ENCODE data around the gene TICAM1. TPM values are rescaled to one million over a fixed set of nuclear protein-coding genes. Genes with fewer than 3 reads are reported as not detected.
"Not testable (repeated sequence)": the region's sequence is repeated elsewhere in the genome, so short reads cannot be mapped to it uniquely, and the experiment has no call there.

TICAM1 gene
- total and polyA plus RNA-seq, 2 experiments from 2014 or later: 0.32 to 0.38 TPM

GRCh38 chr19:4856468-4856867 is 25.0 kb upstream of the TICAM1 start:
- not testable (repeated sequence) for H3F3A ChIP-seq (replicated peaks; ENCODE audit: low read depth); H3K27me3 Mint-ChIP-seq (ENCODE audit: insufficient read depth, low read depth, poor library complexity); H2AFZ ChIP-seq; H3K4me1 Mint-ChIP-seq; H4K20me1 ChIP-seq (replicated peaks; ENCODE audit: insufficient read depth); DNase-seq (ENCODE audit: low spot score); H3K9me2 ChIP-seq (ENCODE audit: insufficient read depth); H3K79me2 ChIP-seq (replicated peaks; ENCODE audit: insufficient read depth); ATAC-seq; H3K27ac ChIP-seq (ENCODE audit: low read depth); H3K4me3 Mint-ChIP-seq; H3K27me3 ChIP-seq (ENCODE audit: insufficient read depth); H3K9me3 Mint-ChIP-seq; H3K4me2 ChIP-seq; H3K27ac Mint-ChIP-seq; H3K4me3 ChIP-seq; H3K4me1 ChIP-seq (ENCODE audit: insufficient read depth)
- H3K36me3 Mint-ChIP-seq (ENCODE audit: low read depth): peaks cover 22% of the 10 kb centered on the region; the same call in 2 of the 3 replicates
- peaks cover 11% of the 10 kb centered on the region; the same call in 1 of the 2 replicates for H3K36me3 ChIP-seq (ENCODE audit: insufficient read depth)

GRCh38 chr19:4853506-4853905 is 22.0 kb upstream of the TICAM1 start:
- not testable (repeated sequence) for H2AFZ ChIP-seq; H3K27ac Mint-ChIP-seq; H3K9me3 Mint-ChIP-seq; H3K79me2 ChIP-seq (replicated peaks; ENCODE audit: insufficient read depth); H3K9me2 ChIP-seq (ENCODE audit: insufficient read depth); DNase-seq (ENCODE audit: low spot score); H3K4me2 ChIP-seq; ATAC-seq; H3K4me3 ChIP-seq; H4K20me1 ChIP-seq (replicated peaks; ENCODE audit: insufficient read depth); H3K27me3 Mint-ChIP-seq (ENCODE audit: insufficient read depth, low read depth, poor library complexity); H3K4me1 ChIP-seq (ENCODE audit: insufficient read depth); H3K27me3 ChIP-seq (ENCODE audit: insufficient read depth); H3K4me1 Mint-ChIP-seq; H3K27ac ChIP-seq (ENCODE audit: low read depth); H3F3A ChIP-seq (replicated peaks; ENCODE audit: low read depth); H3K36me3 ChIP-seq (ENCODE audit: insufficient read depth); H3K4me3 Mint-ChIP-seq
- peaks cover 24% of the 10 kb centered on the region; the same call in 2 of the 3 replicates for H3K36me3 Mint-ChIP-seq (ENCODE audit: low read depth)

DNA sequence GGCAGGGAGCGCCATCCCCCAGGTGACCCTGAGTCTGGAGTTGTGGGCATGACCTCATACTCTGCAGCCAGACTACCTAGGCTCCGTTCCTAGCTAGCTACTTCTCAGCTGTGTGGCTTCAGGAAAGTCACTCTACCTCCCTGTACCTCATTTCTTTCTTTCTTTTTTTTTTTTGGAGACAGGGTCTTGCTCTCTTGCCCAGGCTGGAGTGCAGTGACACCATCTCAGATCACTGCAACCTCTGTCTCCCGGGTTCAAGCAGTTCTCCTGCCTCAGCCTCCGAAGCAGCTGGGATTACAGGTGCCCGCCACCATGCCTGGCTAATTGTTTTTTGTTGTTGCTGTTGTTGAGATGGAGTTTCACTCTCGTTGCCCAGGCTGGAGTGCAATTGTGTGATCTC is 21.0 kb upstream of the TICAM1 start:
- no peaks in the 10 kb centered on the region for H3K79me2 ChIP-seq (replicated peaks; ENCODE audit: insufficient read depth)
- no peaks in the 10 kb centered on the region for H3F3A ChIP-seq (replicated peaks; ENCODE audit: low read depth)
- Mint-ChIP-seq H3K27me3 (ENCODE audit: insufficient read depth, low read depth, poor library complexity) (peaks cover 8% of the 10 kb centered on the region), H3K9me3 (no peaks in the 10 kb centered on the region), H3K36me3 (ENCODE audit: low read depth) (peaks cover 30% of the 10 kb centered on the region; the same call in 2 of the 3 replicates), H3K27ac (no peak overlapping the region), H3K4me1 (no peaks in the 10 kb centered on the region), H3K4me3 (no peak overlapping the region)
- no peaks in the 10 kb centered on the region; the same call in 1 of the 2 replicates for H4K20me1 ChIP-seq (replicated peaks; ENCODE audit: insufficient read depth)
- no peak overlapping the region for H2AFZ ChIP-seq
- H3K4me3 ChIP-seq: no peak overlapping the region
- no peaks in the 10 kb centered on the region for H3K9me2 ChIP-seq (ENCODE audit: insufficient read depth)
- H3K27ac ChIP-seq (ENCODE audit: low read depth): no peak overlapping the region
- DNase-seq (ENCODE audit: low spot score) (no peak), ATAC-seq (no peak)
- no peaks in the 10 kb centered on the region; the same call in 1 of the 2 replicates for H3K36me3 ChIP-seq (ENCODE audit: insufficient read depth)
- H3K27me3 ChIP-seq (ENCODE audit: insufficient read depth): no peaks in the 10 kb centered on the region
- no peaks in the 10 kb centered on the region for H3K4me1 ChIP-seq (ENCODE audit: insufficient read depth)
- H3K4me2 ChIP-seq: no peak overlapping the region
- TF ChIP-seq ZNF114 (CRISPR knock-in tag; IDR thresholded peaks at IDR 0.05) (no peak), POLR2AphosphoS5 (IDR thresholded peaks at IDR 0.05; ENCODE audit: low read depth) (no peak), ZNF331 (CRISPR knock-in tag; IDR thresholded peaks at IDR 0.05; ENCODE audit: low read depth) (no peak), STAT1 (IDR thresholded peaks at IDR 0.05; ENCODE audit: unreplicated experiment) (no peak), CREB1 (CRISPR knock-in tag; IDR thresholded peaks at IDR 0.05; ENCODE audit: low read depth) (no peak), EZH2 (IDR thresholded peaks at IDR 0.05; ENCODE audit: low read depth, unreplicated experiment) (no peak), EZH2phosphoT487 (IDR thresholded peaks at IDR 0.05; ENCODE audit: unreplicated experiment) (no peak), NANOG (IDR thresholded peaks at IDR 0.05; ENCODE audit: borderline replicate concordance) (no peak), REST (IDR thresholded peaks at IDR 0.05; ENCODE audit: unreplicated experiment) (no peak)
- TF ChIP-seq, protein P1, sequence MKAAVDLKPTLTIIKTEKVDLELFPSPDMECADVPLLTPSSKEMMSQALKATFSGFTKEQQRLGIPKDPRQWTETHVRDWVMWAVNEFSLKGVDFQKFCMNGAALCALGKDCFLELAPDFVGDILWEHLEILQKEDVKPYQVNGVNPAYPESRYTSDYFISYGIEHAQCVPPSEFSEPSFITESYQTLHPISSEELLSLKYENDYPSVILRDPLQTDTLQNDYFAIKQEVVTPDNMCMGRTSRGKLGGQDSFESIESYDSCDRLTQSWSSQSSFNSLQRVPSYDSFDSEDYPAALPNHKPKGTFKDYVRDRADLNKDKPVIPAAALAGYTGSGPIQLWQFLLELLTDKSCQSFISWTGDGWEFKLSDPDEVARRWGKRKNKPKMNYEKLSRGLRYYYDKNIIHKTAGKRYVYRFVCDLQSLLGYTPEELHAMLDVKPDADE (IDR thresholded peaks at IDR 0.05): no peak
- TF ChIP-seq, protein P2, sequence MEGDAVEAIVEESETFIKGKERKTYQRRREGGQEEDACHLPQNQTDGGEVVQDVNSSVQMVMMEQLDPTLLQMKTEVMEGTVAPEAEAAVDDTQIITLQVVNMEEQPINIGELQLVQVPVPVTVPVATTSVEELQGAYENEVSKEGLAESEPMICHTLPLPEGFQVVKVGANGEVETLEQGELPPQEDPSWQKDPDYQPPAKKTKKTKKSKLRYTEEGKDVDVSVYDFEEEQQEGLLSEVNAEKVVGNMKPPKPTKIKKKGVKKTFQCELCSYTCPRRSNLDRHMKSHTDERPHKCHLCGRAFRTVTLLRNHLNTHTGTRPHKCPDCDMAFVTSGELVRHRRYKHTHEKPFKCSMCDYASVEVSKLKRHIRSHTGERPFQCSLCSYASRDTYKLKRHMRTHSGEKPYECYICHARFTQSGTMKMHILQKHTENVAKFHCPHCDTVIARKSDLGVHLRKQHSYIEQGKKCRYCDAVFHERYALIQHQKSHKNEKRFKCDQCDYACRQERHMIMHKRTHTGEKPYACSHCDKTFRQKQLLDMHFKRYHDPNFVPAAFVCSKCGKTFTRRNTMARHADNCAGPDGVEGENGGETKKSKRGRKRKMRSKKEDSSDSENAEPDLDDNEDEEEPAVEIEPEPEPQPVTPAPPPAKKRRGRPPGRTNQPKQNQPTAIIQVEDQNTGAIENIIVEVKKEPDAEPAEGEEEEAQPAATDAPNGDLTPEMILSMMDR (conservative IDR thresholded peaks at IDR 0.05; ENCODE audit: low read depth in 2 of 2): no peak

Measured in GM23338 (cell line).